Osteoblast (primary cell): ENCODE results near the gene LYST. TPM values are rescaled to one million over a fixed set of nuclear protein-coding genes. Genes with fewer than 3 reads are reported as not detected.

ENCODE experiments used
- DNase-seq: peaks from one replicate; pipeline ENCODE4 v3.0.0; 2011; ENCODE audit warnings: low spot score, mixed read lengths; ENCODE audit not compliant: insufficient read length; ENCODE audit errors: missing footprints
- H2AFZ ChIP-seq: 2 replicates; pipeline ENCODE4 v1.6.0; 2011; ENCODE audit warnings: mild to moderate bottlenecking, low read length
- H3K27ac ChIP-seq: 2 replicates; pipeline ENCODE4 v1.5.1; 2011; ENCODE audit warnings: mild to moderate bottlenecking, low read depth, low read length, moderate library complexity
- H3K27me3 ChIP-seq: 2 replicates; pipeline ENCODE4 v1.6.0; 2012; ENCODE audit warnings: mild to moderate bottlenecking, control low read depth, inconsistent platforms, low read length, moderate library complexity; ENCODE audit not compliant: insufficient read depth
- H3K36me3 ChIP-seq: 2 replicates; pipeline ENCODE4 v1.5.1; 2011; ENCODE audit warnings: mild to moderate bottlenecking, low read length, control low read depth, moderate library complexity; ENCODE audit not compliant: insufficient read depth
- H3K4me1 ChIP-seq: 2 replicates; pipeline ENCODE4 v1.5.1; 2011; ENCODE audit warnings: mild to moderate bottlenecking, low read length, control low read depth, moderate library complexity; ENCODE audit not compliant: insufficient read depth
- H3K4me2 ChIP-seq: 2 replicates; pipeline ENCODE4 v1.6.0; 2011; ENCODE audit warnings: mild to moderate bottlenecking, low read length; ENCODE audit not compliant: insufficient read depth
- H3K4me3 ChIP-seq: fragments of 200-600 bp; sonication (generic); 3 replicates; pipeline ENCODE4 v1.5.1; 2012; ENCODE audit warnings: mild to moderate bottlenecking, low read length, inconsistent platforms; ENCODE audit not compliant: insufficient read depth
- H3K79me2 ChIP-seq: 2 replicates; pipeline ENCODE4 v1.6.0; 2012; ENCODE audit warnings: mild to moderate bottlenecking, low read length, control low read depth, inconsistent platforms; ENCODE audit not compliant: insufficient read depth
- H3K9me3 ChIP-seq: 2 replicates; pipeline ENCODE4 v1.5.1; 2011; ENCODE audit warnings: low read depth, low read length, control low read depth
- H4K20me1 ChIP-seq: 2 replicates; pipeline ENCODE4 v1.6.0; 2012; ENCODE audit warnings: mild to moderate bottlenecking, low read length, control low read depth; ENCODE audit not compliant: insufficient read depth
- total RNA-seq: library from RNA; depleted of rRNA; stranded (reverse); fragments of >200 nt; gene quantifications from 2 replicates; pipeline ENCODE4 v1.2.3, GENCODE V29; 2012
- TF ChIP-seq, protein P1 (sequence below): IDR thresholded peaks from 2 replicates; pipeline ENCODE4 v1.5.1; 2011; ENCODE audit warnings: mild to moderate bottlenecking, low read depth, low read length, moderate library complexity; ENCODE audit errors: extremely low read depth

The LYST gene
- total RNA-seq, 1 donor: 63.0 TPM

DNA sequence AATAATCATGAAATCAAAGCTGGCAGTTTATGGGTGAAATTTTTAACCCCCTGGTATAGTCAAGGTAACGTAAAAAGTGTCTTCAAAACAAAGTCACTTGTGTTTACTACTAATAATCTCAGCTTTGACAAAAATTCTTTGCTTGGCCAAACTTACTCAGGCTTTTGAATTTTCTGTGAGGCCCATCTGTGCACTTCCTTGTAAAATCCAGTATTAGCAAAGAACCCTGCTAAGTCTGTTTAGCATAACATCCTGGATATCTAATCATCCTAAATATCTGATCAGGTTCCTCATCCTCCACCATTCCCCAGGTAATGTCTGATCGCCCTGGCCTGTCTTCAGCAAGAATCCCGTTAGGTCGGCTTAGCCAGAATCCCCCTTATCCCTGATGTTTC, 3.0 kb downstream of the LYST start:
- H3K27ac ChIP-seq: no peak overlapping the region
- H2AFZ ChIP-seq: no peak overlapping the region
- TF ChIP-seq, protein P1, sequence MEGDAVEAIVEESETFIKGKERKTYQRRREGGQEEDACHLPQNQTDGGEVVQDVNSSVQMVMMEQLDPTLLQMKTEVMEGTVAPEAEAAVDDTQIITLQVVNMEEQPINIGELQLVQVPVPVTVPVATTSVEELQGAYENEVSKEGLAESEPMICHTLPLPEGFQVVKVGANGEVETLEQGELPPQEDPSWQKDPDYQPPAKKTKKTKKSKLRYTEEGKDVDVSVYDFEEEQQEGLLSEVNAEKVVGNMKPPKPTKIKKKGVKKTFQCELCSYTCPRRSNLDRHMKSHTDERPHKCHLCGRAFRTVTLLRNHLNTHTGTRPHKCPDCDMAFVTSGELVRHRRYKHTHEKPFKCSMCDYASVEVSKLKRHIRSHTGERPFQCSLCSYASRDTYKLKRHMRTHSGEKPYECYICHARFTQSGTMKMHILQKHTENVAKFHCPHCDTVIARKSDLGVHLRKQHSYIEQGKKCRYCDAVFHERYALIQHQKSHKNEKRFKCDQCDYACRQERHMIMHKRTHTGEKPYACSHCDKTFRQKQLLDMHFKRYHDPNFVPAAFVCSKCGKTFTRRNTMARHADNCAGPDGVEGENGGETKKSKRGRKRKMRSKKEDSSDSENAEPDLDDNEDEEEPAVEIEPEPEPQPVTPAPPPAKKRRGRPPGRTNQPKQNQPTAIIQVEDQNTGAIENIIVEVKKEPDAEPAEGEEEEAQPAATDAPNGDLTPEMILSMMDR: no peak
- no peaks in the 10 kb centered on the region for H4K20me1 ChIP-seq
- H3K27me3 ChIP-seq: no peaks in the 10 kb centered on the region
- H3K9me3 ChIP-seq: no peaks in the 10 kb centered on the region
- H3K36me3 ChIP-seq: no peaks in the 10 kb centered on the region
- DNase-seq: no peak
- H3K79me2 ChIP-seq: peaks cover 76% of the 10 kb centered on the region
- peaks cover 27% of the 10 kb centered on the region for H3K4me1 ChIP-seq
- H3K4me3 ChIP-seq: no peak overlapping the region
- no peak overlapping the region for H3K4me2 ChIP-seq

DNA sequence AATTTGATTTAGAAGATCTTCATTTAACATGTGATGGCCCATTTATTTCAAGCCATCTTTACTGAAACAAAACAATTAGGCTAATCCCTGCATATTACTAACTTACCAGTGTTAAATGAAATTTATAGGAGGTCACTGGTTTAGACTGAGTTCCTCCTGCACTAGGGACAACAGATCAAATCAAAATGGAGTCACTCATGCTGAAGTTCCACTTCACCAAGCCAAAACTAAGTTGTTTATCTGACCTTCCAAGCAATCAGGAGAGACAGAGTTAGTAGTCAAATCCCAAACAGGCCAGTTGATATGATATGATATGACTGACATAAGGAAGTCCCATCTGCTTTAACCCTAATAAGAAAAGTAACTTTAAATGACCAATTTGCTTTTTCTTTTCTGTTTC, 4.8 kb downstream of the LYST start:
- H3K36me3 ChIP-seq: no peaks in the 10 kb centered on the region
- peaks cover 92% of the 10 kb centered on the region for H3K79me2 ChIP-seq
- H2AFZ ChIP-seq: no peak overlapping the region
- no peak for DNase-seq
- TF ChIP-seq, protein P1: no peak
- no peak overlapping the region for H3K27ac ChIP-seq
- H3K4me2 ChIP-seq: no peak overlapping the region
- no peaks in the 10 kb centered on the region for H3K9me3 ChIP-seq
- no peak overlapping the region for H3K4me3 ChIP-seq
- H4K20me1 ChIP-seq: no peaks in the 10 kb centered on the region
- H3K27me3 ChIP-seq: no peaks in the 10 kb centered on the region
- H3K4me1 ChIP-seq: peaks cover 32% of the 10 kb centered on the region

- Histone ChIP-seq H3K4me2 (no peak overlapping the region), H3K36me3 (no peaks in the 10 kb centered on the region), H3K4me1 (peaks cover 30% of the 10 kb centered on the region), H3K9me3 (no peaks in the 10 kb centered on the region), H3K27ac (no peak overlapping the region), H3K27me3 (no peaks in the 10 kb centered on the region), H3K79me2 (peaks cover 91% of the 10 kb centered on the region), H2AFZ (no peak overlapping the region), H3K4me3 (no peak overlapping the region), H4K20me1 (no peaks in the 10 kb centered on the region)
- TF ChIP-seq, protein P1: no peak
- DNase-seq: no peak
Measured at GRCh38 chr1:235860829-235861228, 5.9 kb downstream of the LYST start.

GRCh38 chr1:235859789-235860188, 6.9 kb downstream of the LYST start:
- no peak overlapping the region for H3K4me3 ChIP-seq
- no peaks in the 10 kb centered on the region for H3K9me3 ChIP-seq
- no peak overlapping the region for H3K27ac ChIP-seq
- DNase-seq: no peak
- H2AFZ ChIP-seq: no peak overlapping the region
- no peaks in the 10 kb centered on the region for H3K27me3 ChIP-seq
- H3K79me2 ChIP-seq: peaks cover 90% of the 10 kb centered on the region
- peaks cover 24% of the 10 kb centered on the region for H3K4me1 ChIP-seq
- no peaks in the 10 kb centered on the region for H3K36me3 ChIP-seq
- no peaks in the 10 kb centered on the region for H4K20me1 ChIP-seq
- no peak overlapping the region for H3K4me2 ChIP-seq
- TF ChIP-seq, protein P1: no peak
